HFFc6 (cell line): ENCODE data around the gene ZBTB16. TPM values are rescaled to one million over a fixed set of nuclear protein-coding genes. Genes with fewer than 3 reads are reported as not detected.

Source experiments
- DNase-seq: peaks from one replicate; pipeline ENCODE4 v3.0.0-alpha.2; 2018
- H3K27ac Mint-ChIP-seq: 2 replicates; pipeline ENCODE4 v1.8.0; 2020; ENCODE audit warnings: mild to moderate bottlenecking, mixed read lengths
- H3K27me3 Mint-ChIP-seq: 2 replicates; pipeline ENCODE4 v1.8.0; 2021; ENCODE audit warnings: mild to moderate bottlenecking, moderate library complexity, mixed read lengths; ENCODE audit not compliant: insufficient read depth
- H3K36me3 Mint-ChIP-seq: 2 replicates; pipeline ENCODE4 v1.8.0; 2021; ENCODE audit warnings: low read depth, mixed read lengths
- H3K4me1 Mint-ChIP-seq: 2 replicates; pipeline ENCODE4 v1.8.0; 2020; ENCODE audit warnings: low read depth, mixed read lengths
- H3K4me3 Mint-ChIP-seq: 2 replicates; pipeline ENCODE4 v1.8.0; 2020; ENCODE audit warnings: mild to moderate bottlenecking, moderate library complexity, mixed read lengths
- H3K9me3 Mint-ChIP-seq: 2 replicates; pipeline ENCODE4 v1.8.0; 2020; ENCODE audit warnings: mild to moderate bottlenecking, mixed read lengths
- total RNA-seq, 6 experiments: library from RNA; stranded (reverse); fragmentation: NEBNext Ultra II Directional; extraction: Animal tissue kit (Norgen Biotek cat#: 25700); gene quantifications; 2 replicates in 1 of 6; 3 replicates in 5 of 6; pipeline ENCODE4 v1.2.3, GENCODE V29; 2021
- TF ChIP-seq, protein P1 (sequence below): fragments of 200-600 bp; sonication (generic); IDR thresholded peaks from 2 replicates; pipeline ENCODE4 v1.5.0; 2021; ENCODE audit warnings: antibody characterized with exemption, mild to moderate bottlenecking

The ZBTB16 gene
- total RNA-seq, 6 experiments from 2014 or later = not detected

DNA sequence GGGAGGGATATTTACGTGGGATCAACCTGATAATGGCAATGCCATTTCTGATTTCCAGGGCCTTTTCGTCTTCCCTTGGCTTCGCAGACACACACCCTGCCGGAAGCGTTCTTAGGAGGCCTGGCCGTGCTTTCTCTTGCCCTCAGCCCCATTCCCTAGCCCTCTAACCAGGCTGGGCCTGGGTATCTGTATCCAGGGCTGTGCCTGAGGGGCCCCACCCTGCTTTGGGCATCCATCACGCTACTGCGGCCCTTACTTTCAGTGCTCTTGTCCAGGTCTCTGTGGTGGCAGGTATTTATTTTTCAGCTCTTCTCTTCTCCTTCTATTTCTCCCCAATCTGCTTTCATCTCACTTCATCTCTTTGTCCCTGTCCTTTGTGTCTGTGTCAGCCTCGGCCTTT lies 105.0 kb downstream of the ZBTB16 start:
- Mint-ChIP-seq H3K27ac (no peak overlapping the region), H3K4me1 (peaks cover 65% of the 10 kb centered on the region), H3K4me3 (no peak overlapping the region; the same call in 1 of the 2 replicates), H3K36me3 (no peaks in the 10 kb centered on the region), H3K9me3 (no peaks in the 10 kb centered on the region), H3K27me3 (peaks cover 57% of the 10 kb centered on the region)
- DNase-seq = no peak
- TF ChIP-seq, protein P1, sequence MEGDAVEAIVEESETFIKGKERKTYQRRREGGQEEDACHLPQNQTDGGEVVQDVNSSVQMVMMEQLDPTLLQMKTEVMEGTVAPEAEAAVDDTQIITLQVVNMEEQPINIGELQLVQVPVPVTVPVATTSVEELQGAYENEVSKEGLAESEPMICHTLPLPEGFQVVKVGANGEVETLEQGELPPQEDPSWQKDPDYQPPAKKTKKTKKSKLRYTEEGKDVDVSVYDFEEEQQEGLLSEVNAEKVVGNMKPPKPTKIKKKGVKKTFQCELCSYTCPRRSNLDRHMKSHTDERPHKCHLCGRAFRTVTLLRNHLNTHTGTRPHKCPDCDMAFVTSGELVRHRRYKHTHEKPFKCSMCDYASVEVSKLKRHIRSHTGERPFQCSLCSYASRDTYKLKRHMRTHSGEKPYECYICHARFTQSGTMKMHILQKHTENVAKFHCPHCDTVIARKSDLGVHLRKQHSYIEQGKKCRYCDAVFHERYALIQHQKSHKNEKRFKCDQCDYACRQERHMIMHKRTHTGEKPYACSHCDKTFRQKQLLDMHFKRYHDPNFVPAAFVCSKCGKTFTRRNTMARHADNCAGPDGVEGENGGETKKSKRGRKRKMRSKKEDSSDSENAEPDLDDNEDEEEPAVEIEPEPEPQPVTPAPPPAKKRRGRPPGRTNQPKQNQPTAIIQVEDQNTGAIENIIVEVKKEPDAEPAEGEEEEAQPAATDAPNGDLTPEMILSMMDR = no peak

- Mint-ChIP-seq H3K36me3 (no peaks in the 10 kb centered on the region), H3K9me3 (no peaks in the 10 kb centered on the region), H3K27me3 (peaks cover 49% of the 10 kb centered on the region), H3K27ac (no peak overlapping the region), H3K4me3 (no peak overlapping the region), H3K4me1 (peaks cover 59% of the 10 kb centered on the region)
- TF ChIP-seq, protein P1 = no peak
- no peak for DNase-seq
These were observed 106.1 kb downstream of the ZBTB16 start for GRCh38 chr11:114165326-114166230.

GRCh38 chr11:114166362-114166761 lies 106.9 kb downstream of the ZBTB16 start:
- Mint-ChIP-seq H3K4me3 (peak overlapping the region; percentile 42), H3K27ac (no peak overlapping the region)

DNA sequence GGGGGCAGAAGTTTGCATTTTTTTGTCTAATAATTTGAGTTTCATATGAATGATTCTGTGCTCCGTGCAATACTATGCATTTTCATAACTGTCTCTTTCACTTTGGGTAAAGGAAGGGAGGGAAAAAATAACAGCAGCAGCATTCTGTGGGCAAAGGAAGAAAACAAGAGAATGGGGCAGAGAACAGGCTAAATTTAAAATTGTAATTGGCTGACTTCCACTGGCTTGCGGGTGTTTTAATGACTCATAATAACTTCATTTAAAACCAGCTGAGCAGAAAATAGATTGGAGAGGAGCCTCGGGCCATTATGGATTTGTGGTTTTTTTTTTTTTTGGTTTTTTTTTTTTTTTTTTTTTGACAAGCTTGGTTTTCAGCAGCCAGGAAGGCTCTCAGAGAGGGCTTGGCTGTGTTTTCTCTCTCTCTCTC lies 107.4 kb downstream of the ZBTB16 start:
- TF ChIP-seq, protein P1 = no peak
- Mint-ChIP-seq H3K27me3 (peaks cover 53% of the 10 kb centered on the region), H3K4me1 (peaks cover 58% of the 10 kb centered on the region), H3K9me3 (no peaks in the 10 kb centered on the region), H3K27ac (no peak overlapping the region), H3K4me3 (peak overlapping the region; percentile 42), H3K36me3 (no peaks in the 10 kb centered on the region)
- DNase-seq = peak; percentile 87

More at GRCh38 chr11:114166362-114166761, 106.9 kb downstream of the ZBTB16 start:
- no peaks in the 10 kb centered on the region for H3K36me3 Mint-ChIP-seq
- peaks cover 58% of the 10 kb centered on the region for H3K4me1 Mint-ChIP-seq
- TF ChIP-seq, protein P1 = no peak
- H3K9me3 Mint-ChIP-seq = no peaks in the 10 kb centered on the region
- peaks cover 50% of the 10 kb centered on the region for H3K27me3 Mint-ChIP-seq
- no peak for DNase-seq

DNA sequence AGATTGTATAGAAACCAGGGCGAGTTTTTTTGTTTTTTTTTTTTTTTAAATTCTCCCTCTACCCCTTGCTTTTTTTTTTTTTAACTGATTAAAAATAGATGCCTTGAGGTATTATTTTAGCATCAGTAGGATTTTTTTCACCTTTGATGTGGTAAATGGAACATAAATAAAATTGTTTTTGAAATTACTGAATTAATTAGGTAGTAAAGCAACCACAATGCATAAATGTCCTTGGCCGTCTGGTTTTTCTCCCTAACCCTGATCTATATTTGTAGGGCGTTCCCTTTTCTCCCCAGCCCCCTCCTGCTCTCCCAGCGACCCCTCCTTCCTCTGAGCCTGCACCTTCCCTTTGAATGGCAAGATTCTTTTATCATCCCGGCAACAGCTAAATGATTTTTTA lies 107.8 kb downstream of the ZBTB16 start:
- Mint-ChIP-seq H3K4me3 (no peak overlapping the region; the same call in 1 of the 2 replicates), H3K9me3 (no peaks in the 10 kb centered on the region), H3K4me1 (peaks cover 53% of the 10 kb centered on the region), H3K27me3 (peaks cover 58% of the 10 kb centered on the region), H3K36me3 (no peaks in the 10 kb centered on the region), H3K27ac (no peak overlapping the region)
- no peak for DNase-seq
- TF ChIP-seq, protein P1 = no peak
